HepG2 (cell line): ENCODE measurements around the gene PCP4L1. TPM values are rescaled to one million over a fixed set of nuclear protein-coding genes. Genes with fewer than 3 reads are reported as not detected.

Experiments used
- ARNT2 ChIP-seq: sonication (generic); formaldehyde crosslinking; IDR thresholded peaks from 2 replicates; pipeline ENCODE4 v1.8.0; 2022; ENCODE audit warnings: mild to moderate bottlenecking, low read depth, missing genetic modification reagents, moderate library complexity
- ASH2L ChIP-seq: fragments of 300-600, 200-600 bp; sonication (generic); IDR thresholded peaks from 2 replicates; pipeline ENCODE4 v1.7.0; 2017; ENCODE audit warnings: low read depth, mild to moderate bottlenecking, moderate library complexity, mixed read lengths, low read length; ENCODE audit not compliant: insufficient read length
- ATM ChIP-seq: fragments of 450-650 bp; IDR thresholded peaks from 2 replicates; pipeline ENCODE4 v1.7.1; 2017; ENCODE audit warnings: mild to moderate bottlenecking, borderline replicate concordance
- CENPT ChIP-seq: sonication (generic); formaldehyde crosslinking; IDR thresholded peaks from 2 replicates; pipeline ENCODE4 v1.8.0; 2022; ENCODE audit warnings: low read depth, mild to moderate bottlenecking, moderate library complexity, missing genetic modification reagents
- FLYWCH1 ChIP-seq: sonication (generic); formaldehyde crosslinking; IDR thresholded peaks from 2 replicates; pipeline ENCODE4 v1.8.1; 2023; ENCODE audit warnings: mild to moderate bottlenecking, missing genetic modification reagents
- HMGXB4 ChIP-seq, 2 experiments: sonication (generic) in 1 of 2; formaldehyde crosslinking in 1 of 2; IDR thresholded peaks; 2 replicates each; pipeline versions ENCODE4 v1.4.0 to v1.6.1; 2018 to 2020; ENCODE audit warnings: missing genetic modification reagents in 2 of 2, borderline replicate concordance in 1 of 2, low read depth in 1 of 2, mild to moderate bottlenecking in 1 of 2, missing biosample characterization in 1 of 2
- IKZF4 ChIP-seq: sonication (generic); formaldehyde crosslinking; IDR thresholded peaks from 2 replicates; pipeline ENCODE4 v1.5.1; 2020; ENCODE audit warnings: borderline replicate concordance, mild to moderate bottlenecking, low read depth, missing genetic modification reagents; ENCODE audit errors: not compliant biosample characterization
- ISL2 ChIP-seq: sonication (generic); formaldehyde crosslinking; IDR thresholded peaks from 2 replicates; pipeline ENCODE4 v1.5.0; 2020; ENCODE audit warnings: missing genetic modification reagents
- KAT7 ChIP-seq: IDR thresholded peaks from 2 replicates; pipeline ENCODE4 v1.6.1; 2018; ENCODE audit warnings: borderline replicate concordance, missing compliant biosample characterization
- NCOA2 ChIP-seq: sonication (generic); formaldehyde crosslinking; IDR thresholded peaks from 2 replicates; pipeline ENCODE4 v1.8.0; 2022; ENCODE audit warnings: inconsistent platforms
- POLR2A ChIP-seq, 2 experiments: IDR thresholded peaks; 2 replicates each; pipeline ENCODE4 v1.6.1; 2011; ENCODE audit warnings: low read depth in 2 of 2, low read length in 2 of 2, mild to moderate bottlenecking in 1 of 2, moderate library complexity in 1 of 2; ENCODE audit not compliant: insufficient read depth in 1 of 2
- PPARG ChIP-seq: conservative IDR thresholded peaks from 2 replicates; pipeline ENCODE4 v1.6.1; 2016; ENCODE audit warnings: missing biosample characterization, missing genetic modification reagents
- SOX6 ChIP-seq, 2 experiments: fragments of 450-650 bp in 1 of 2; sonication (generic) in 1 of 2; formaldehyde crosslinking in 1 of 2; IDR thresholded peaks; 2 replicates each; pipeline versions ENCODE4 v1.4.0 to v1.6.1; 2017 to 2020; ENCODE audit warnings: antibody characterized with exemption in 1 of 2, mild to moderate bottlenecking in 1 of 2, missing genetic modification reagents in 1 of 2
- SP4 ChIP-seq: sonication (generic); formaldehyde crosslinking; IDR thresholded peaks from 2 replicates; pipeline ENCODE4 v1.8.1; 2023; ENCODE audit warnings: mild to moderate bottlenecking, missing genetic modification reagents
- TAF1 ChIP-seq: sonication (generic); formaldehyde crosslinking; IDR thresholded peaks from 2 replicates; pipeline ENCODE4 v1.4.0; 2020; ENCODE audit warnings: missing genetic modification reagents
- TOPORS ChIP-seq: sonication (generic); formaldehyde crosslinking; IDR thresholded peaks from 2 replicates; pipeline ENCODE4 v1.8.0; 2023; ENCODE audit warnings: mild to moderate bottlenecking, missing genetic modification reagents
- YEATS2 ChIP-seq: sonication (generic); formaldehyde crosslinking; IDR thresholded peaks from 2 replicates; pipeline ENCODE4 v1.4.0; 2020; ENCODE audit warnings: missing genetic modification reagents, borderline replicate concordance
- ZFYVE20 ChIP-seq: sonication (generic); formaldehyde crosslinking; IDR thresholded peaks from 2 replicates; pipeline ENCODE4 v1.8.0; 2023; ENCODE audit warnings: low read depth, mild to moderate bottlenecking, moderate library complexity, missing genetic modification reagents, borderline replicate concordance
- ZNF747 ChIP-seq: sonication (generic); formaldehyde crosslinking; IDR thresholded peaks from 2 replicates; pipeline ENCODE4 v1.8.1; 2023; ENCODE audit warnings: missing genetic modification reagents, mild to moderate bottlenecking, borderline replicate concordance
- polyA plus RNA-seq, 8 experiments: library from polyadenylated mRNA; depleted of rRNA in 3 of 8; stranded (reverse) in 7 of 8; unstranded in 1 of 8; fragments of >200 nt; fragmentation: Illumina TruSeq in 4 of 8; extraction: Trizol in 4 of 8; gene quantifications; 2 replicates each; pipeline versions ENCODE4 v1.2.1 to v1.2.3, GENCODE V29; 2011 to 2016; ENCODE audit warnings: low read depth in 4 of 8, missing spikeins in 1 of 8, mixed read lengths in 1 of 8; ENCODE audit not compliant: insufficient read depth in 1 of 8
- total RNA-seq, 5 experiments: library from RNA; depleted of rRNA; stranded (reverse); fragments of >200 nt; fragmentation: Illumina TruSeq; extraction: Trizol; gene quantifications; 2 replicates each; pipeline ENCODE4 v1.2.3, GENCODE V29; 2016; ENCODE audit warnings: low read depth in 1 of 5
- TF ChIP-seq, protein P1 (sequence below): sonication (generic); formaldehyde crosslinking; IDR thresholded peaks from 2 replicates; pipeline ENCODE4 v1.4.0; 2020; ENCODE audit warnings: missing genetic modification reagents, borderline replicate concordance

PCP4L1 gene
- total and polyA plus RNA-seq, 2 of the 13 experiments (the other 11 are each of a cell fraction or from before 2014, with no cell fraction given) = 0.28 TPM; not detected in 1

- TF ChIP-seq ZFYVE20 (no peak), TAF1 (CRISPR knock-in tag) (peak; percentile 31; the same call in 1 of the 2 replicates), ASH2L (peak; percentile 25), IKZF4 (CRISPR knock-in tag) (no peak), SOX6 (IDR thresholded peaks at IDR 0.05) (no peak), SOX6 (CRISPR knock-in tag; IDR thresholded peaks at IDR 0.05) (peak; percentile 92), FLYWCH1 (CRISPR knock-in tag) (0 out of 2 replicates have a peak, but pooled peaks have one; percentile 4), ISL2 (CRISPR knock-in tag) (peak; percentile 55; the same call in 1 of the 2 replicates), YEATS2 (CRISPR knock-in tag) (peak; percentile 40; the same call in 1 of the 2 replicates), NCOA2 (CRISPR knock-in tag) (peak; percentile 83), ATM (no peak), ZNF747 (CRISPR knock-in tag) (0 out of 2 replicates have a peak, but pooled peaks have one; percentile 33), ARNT2 (CRISPR knock-in tag) (peak; percentile 67; the same call in 1 of the 2 replicates), CENPT (no peak), HMGXB4 (CRISPR knock-in tag; IDR thresholded peaks at IDR 0.05; ENCODE audit: borderline replicate concordance in 1 of 2, low read depth in 1 of 2) (peak in 1 of 2 experiments; percentile 20; a peak in 1 of 4 replicates), SP4 (CRISPR knock-in tag) (no peak), KAT7 (peak; percentile 35; the same call in 1 of the 2 replicates), POLR2A (IDR thresholded peaks at IDR 0.05; ENCODE audit: insufficient read depth in 1 of 2, low read depth in 2 of 2, low read length in 2 of 2) (peak; percentile 59 to 68), TOPORS (no peak), PPARG (CRISPR knock-in tag) (peak; percentile 89)
- TF ChIP-seq, protein P1, sequence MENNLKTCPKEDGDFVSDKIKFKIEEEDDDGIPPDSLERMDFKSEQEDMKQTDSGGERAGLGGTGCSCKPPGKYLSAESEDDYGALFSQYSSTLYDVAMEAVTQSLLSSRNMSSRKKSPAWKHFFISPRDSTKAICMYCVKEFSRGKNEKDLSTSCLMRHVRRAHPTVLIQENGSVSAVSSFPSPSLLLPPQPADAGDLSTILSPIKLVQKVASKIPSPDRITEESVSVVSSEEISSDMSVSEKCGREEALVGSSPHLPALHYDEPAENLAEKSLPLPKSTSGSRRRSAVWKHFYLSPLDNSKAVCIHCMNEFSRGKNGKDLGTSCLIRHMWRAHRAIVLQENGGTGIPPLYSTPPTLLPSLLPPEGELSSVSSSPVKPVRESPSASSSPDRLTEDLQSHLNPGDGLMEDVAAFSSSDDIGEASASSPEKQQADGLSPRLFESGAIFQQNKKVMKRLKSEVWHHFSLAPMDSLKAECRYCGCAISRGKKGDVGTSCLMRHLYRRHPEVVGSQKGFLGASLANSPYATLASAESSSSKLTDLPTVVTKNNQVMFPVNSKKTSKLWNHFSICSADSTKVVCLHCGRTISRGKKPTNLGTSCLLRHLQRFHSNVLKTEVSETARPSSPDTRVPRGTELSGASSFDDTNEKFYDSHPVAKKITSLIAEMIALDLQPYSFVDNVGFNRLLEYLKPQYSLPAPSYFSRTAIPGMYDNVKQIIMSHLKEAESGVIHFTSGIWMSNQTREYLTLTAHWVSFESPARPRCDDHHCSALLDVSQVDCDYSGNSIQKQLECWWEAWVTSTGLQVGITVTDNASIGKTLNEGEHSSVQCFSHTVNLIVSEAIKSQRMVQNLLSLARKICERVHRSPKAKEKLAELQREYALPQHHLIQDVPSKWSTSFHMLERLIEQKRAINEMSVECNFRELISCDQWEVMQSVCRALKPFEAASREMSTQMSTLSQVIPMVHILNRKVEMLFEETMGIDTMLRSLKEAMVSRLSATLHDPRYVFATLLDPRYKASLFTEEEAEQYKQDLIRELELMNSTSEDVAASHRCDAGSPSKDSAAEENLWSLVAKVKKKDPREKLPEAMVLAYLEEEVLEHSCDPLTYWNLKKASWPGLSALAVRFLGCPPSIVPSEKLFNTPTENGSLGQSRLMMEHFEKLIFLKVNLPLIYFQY (CRISPR knock-in tag) = no peak
Observed at GRCh38 chr1:161218301-161219077, 40.1 kb upstream of the PCP4L1 start (continued).
